Transverse colon (tissue), 4 donors: ENCODE data around the gene CLDN14. TPM values are rescaled to one million over a fixed set of nuclear protein-coding genes. Genes with fewer than 3 reads are reported as not detected.

Source experiments
- DNase-seq: peaks from one replicate; pipeline ENCODE4 v3.0.0-alpha.2; 2019
- H3K27ac ChIP-seq, 4 donors: fragments of 200-600 bp; sonication (generic); 2 replicates each; pipeline ENCODE4 v1.5.1; 2016 to 2018; ENCODE audit warnings: inconsistent platforms in 4 of 4
- H3K27me3 ChIP-seq: fragments of 200-600 bp; sonication (generic); 2 replicates; pipeline ENCODE4 v1.5.1; 2017; ENCODE audit warnings: inconsistent platforms
- H3K36me3 ChIP-seq, 4 donors: fragments of 200-600 bp; sonication (generic); 2 replicates each; pipeline ENCODE4 v1.5.1; 2017 to 2019; ENCODE audit warnings: inconsistent platforms in 4 of 4
- H3K4me1 ChIP-seq, 4 donors: fragments of 200-600 bp; sonication (generic); 2 replicates each; pipeline ENCODE4 v1.5.1; 2017 to 2020; ENCODE audit warnings: inconsistent platforms in 4 of 4
- H3K4me3 ChIP-seq, 4 donors: fragments of 200-600 bp; sonication (generic); 1 replicate in 1 of 4; 2 replicates in 3 of 4; pipeline versions ENCODE4 v1.5.1 to v1.6.1; 2017 to 2019; ENCODE audit warnings: inconsistent platforms in 4 of 4
- H3K9me3 ChIP-seq, 2 donors: fragments of 200-600 bp; sonication (generic); 2 replicates each; pipeline ENCODE4 v1.5.1; 2017 to 2019; ENCODE audit warnings: inconsistent platforms in 2 of 2
- EP300 ChIP-seq: sonication (generic); formaldehyde crosslinking; IDR thresholded peaks from one replicate; pipeline ENCODE4 v1.6.1; 2017; ENCODE audit warnings: antibody characterized with exemption, low read depth
- POLR2A ChIP-seq: fragments of 450-650 bp; IDR thresholded peaks from one replicate; pipeline ENCODE4 v1.6.1; 2016; ENCODE audit warnings: antibody characterized with exemption, mild to moderate bottlenecking, moderate library complexity
- POLR2AphosphoS5 ChIP-seq, 3 donors: sonication (generic); formaldehyde crosslinking; IDR thresholded peaks; one replicate each; pipeline ENCODE4 v1.6.1; 2016; ENCODE audit warnings: antibody characterized with exemption in 3 of 3
- WGBS, 2 donors: methylation state at CpG; one replicate each; pipeline ENCODE4 v1.1.5; 2018; ENCODE audit warnings: low coverage in 1 of 2; 5-methylcytosine and 5-hydroxymethylcytosine counted together
- in situ Hi-C, 4 donors: fragments of 200-750 bp; cut with MboI; loops; one replicate each; pipeline versions ENCODE4 v1.15.0 to v1.15.1; 2017; ENCODE audit warnings: low sequenced_read_pairs in 3 of 4, low pct_ligation_motif_present in 1 of 4, low pct_unique_long_range_greater_than_20kb in 1 of 4
- intact Hi-C: fragments of 100-400 bp; cut with DNase I; formaldehyde crosslinking; loops from one replicate; pipeline ENCODE4 v1.15.1; 2023; ENCODE audit warnings: low total_unique reads
- total RNA-seq, 4 donors: library from RNA; depleted of rRNA; stranded (reverse); fragments of >200 nt; gene quantifications; one replicate each; pipeline ENCODE4 v1.1.0, GENCODE V29; 2016
- TF ChIP-seq, protein P1 (sequence below), 5 experiments: fragments of 200-600 bp in 3 of 5; fragments of 450-650 bp in 2 of 5; sonication (generic) in 3 of 5; IDR thresholded peaks; 1 replicate in 2 of 5; 2 replicates in 3 of 5; pipeline ENCODE4 v1.5.1; 2016 to 2017; ENCODE audit warnings: antibody characterized with exemption in 5 of 5, inconsistent platforms in 3 of 5, mild to moderate bottlenecking in 2 of 5, moderate library complexity in 1 of 5

The CLDN14 gene
- total RNA-seq, 4 donors from 2014 or later = not detected

GRCh38 chr21:36450511-36450910, 29.4 kb downstream of the CLDN14 start:
- no peaks in the 10 kb centered on the region for H3K4me1 ChIP-seq
- WGBS, 2 donors = 63 to 93% methylated on average over 2 of the region's 2 CpGs
- intact Hi-C loops = no loop called here
- H3K27me3 ChIP-seq = no peaks in the 10 kb centered on the region
- in situ Hi-C loops = no loop called here
- H3K36me3 ChIP-seq = no peaks in the 10 kb centered on the region
- TF ChIP-seq, protein P1, sequence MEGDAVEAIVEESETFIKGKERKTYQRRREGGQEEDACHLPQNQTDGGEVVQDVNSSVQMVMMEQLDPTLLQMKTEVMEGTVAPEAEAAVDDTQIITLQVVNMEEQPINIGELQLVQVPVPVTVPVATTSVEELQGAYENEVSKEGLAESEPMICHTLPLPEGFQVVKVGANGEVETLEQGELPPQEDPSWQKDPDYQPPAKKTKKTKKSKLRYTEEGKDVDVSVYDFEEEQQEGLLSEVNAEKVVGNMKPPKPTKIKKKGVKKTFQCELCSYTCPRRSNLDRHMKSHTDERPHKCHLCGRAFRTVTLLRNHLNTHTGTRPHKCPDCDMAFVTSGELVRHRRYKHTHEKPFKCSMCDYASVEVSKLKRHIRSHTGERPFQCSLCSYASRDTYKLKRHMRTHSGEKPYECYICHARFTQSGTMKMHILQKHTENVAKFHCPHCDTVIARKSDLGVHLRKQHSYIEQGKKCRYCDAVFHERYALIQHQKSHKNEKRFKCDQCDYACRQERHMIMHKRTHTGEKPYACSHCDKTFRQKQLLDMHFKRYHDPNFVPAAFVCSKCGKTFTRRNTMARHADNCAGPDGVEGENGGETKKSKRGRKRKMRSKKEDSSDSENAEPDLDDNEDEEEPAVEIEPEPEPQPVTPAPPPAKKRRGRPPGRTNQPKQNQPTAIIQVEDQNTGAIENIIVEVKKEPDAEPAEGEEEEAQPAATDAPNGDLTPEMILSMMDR (IDR thresholded peaks at IDR 0.05) = no peak
- TF ChIP-seq POLR2AphosphoS5 (IDR thresholded peaks at IDR 0.05) = no peak
- TF ChIP-seq EP300 = no peak
- TF ChIP-seq POLR2A = no peak
- no peak overlapping the region for H3K27ac ChIP-seq
- H3K9me3 ChIP-seq = no peaks in the 10 kb centered on the region
- H3K4me3 ChIP-seq = no peak overlapping the region
- no peak for DNase-seq

DNA sequence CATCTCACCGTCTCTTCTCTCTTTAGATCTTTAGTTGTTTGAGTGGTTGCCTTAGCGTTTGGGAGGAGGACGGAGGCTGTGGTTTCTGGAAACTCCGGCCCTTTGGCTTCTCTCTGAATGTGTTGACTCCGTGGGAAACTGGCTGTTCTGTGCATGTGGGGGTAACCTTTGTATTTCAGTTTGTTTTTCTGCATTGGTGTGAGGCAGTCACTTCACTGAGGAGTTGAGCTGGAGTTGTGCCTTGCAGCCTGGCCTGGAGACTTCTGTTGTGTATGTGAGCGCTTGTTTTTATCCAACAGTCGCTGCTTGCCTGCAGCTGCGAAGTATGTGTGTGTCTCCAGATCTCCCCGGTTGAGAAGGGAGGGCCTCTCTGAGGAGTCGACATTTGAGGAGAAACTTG, 33.6 kb downstream of the CLDN14 start:
- H3K4me3 ChIP-seq = no peak overlapping the region
- no peak overlapping the region for H3K27ac ChIP-seq
- DNase-seq = no peak
- no peaks in the 10 kb centered on the region for H3K4me1 ChIP-seq
- WGBS, 2 donors = 69% methylated on average over 10 of the region's 10 CpGs; no CpG with 5 or more reads in 1 of the 2 donors
- intact Hi-C loops (no loop called here), in situ Hi-C loops (no loop called here)
- TF ChIP-seq POLR2AphosphoS5 (IDR thresholded peaks at IDR 0.05) (no peak), EP300 (no peak), POLR2A (no peak)
- TF ChIP-seq, protein P1 (IDR thresholded peaks at IDR 0.05) = no peak
- no peaks in the 10 kb centered on the region for H3K9me3 ChIP-seq
- no peaks in the 10 kb centered on the region for H3K27me3 ChIP-seq
- no peaks in the 10 kb centered on the region for H3K36me3 ChIP-seq

- H3K27ac ChIP-seq = no peak overlapping the region
- 40 to 52% methylated on average over 5 to 6 of the region's 6 CpGs for WGBS, 2 donors
- H3K9me3 ChIP-seq = no peaks in the 10 kb centered on the region
- in situ Hi-C loops = no loop called here
- no peaks in the 10 kb centered on the region for H3K36me3 ChIP-seq
- no peak for DNase-seq
- TF ChIP-seq POLR2A (no peak), EP300 (no peak), POLR2AphosphoS5 (IDR thresholded peaks at IDR 0.05) (no peak)
- TF ChIP-seq, protein P1 (IDR thresholded peaks at IDR 0.05) = no peak
- no peak overlapping the region for H3K4me3 ChIP-seq
- intact Hi-C loops = no loop called here
- H3K27me3 ChIP-seq = no peaks in the 10 kb centered on the region
- no peaks in the 10 kb centered on the region for H3K4me1 ChIP-seq
These were observed 38.2 kb downstream of the CLDN14 start for GRCh38 chr21:36441715-36442114.

- in situ Hi-C loops (no loop called here), intact Hi-C loops (no loop called here)
- H3K36me3 ChIP-seq = no peaks in the 10 kb centered on the region
- TF ChIP-seq POLR2A (no peak), POLR2AphosphoS5 (IDR thresholded peaks at IDR 0.05) (no peak), EP300 (no peak)
- TF ChIP-seq, protein P1 (IDR thresholded peaks at IDR 0.05) = no peak
- H3K27me3 ChIP-seq = no peaks in the 10 kb centered on the region
- H3K27ac ChIP-seq = no peak overlapping the region
- no peaks in the 10 kb centered on the region for H3K9me3 ChIP-seq
- whole genome bisulfite sequencing, 2 donors = 26 to 48% methylated on average over 4 to 6 of the region's 6 CpGs
- no peaks in the 10 kb centered on the region for H3K4me1 ChIP-seq
- no peak overlapping the region for H3K4me3 ChIP-seq
- DNase-seq = no peak
These were observed 42.2 kb downstream of the CLDN14 start for GRCh38 chr21:36437745-36438128.
